HG03095 (cell line): Measurements from ENCODE around the gene HDAC10.

Experiments
- ATAC-seq: cut with Tn5 transposase; IDR thresholded peaks from one replicate; pipeline ENCODE4 v1.9.1; 2021; ENCODE audit warnings: moderate library complexity; ENCODE audit not compliant: unreplicated experiment

HDAC10 gene, protein sequence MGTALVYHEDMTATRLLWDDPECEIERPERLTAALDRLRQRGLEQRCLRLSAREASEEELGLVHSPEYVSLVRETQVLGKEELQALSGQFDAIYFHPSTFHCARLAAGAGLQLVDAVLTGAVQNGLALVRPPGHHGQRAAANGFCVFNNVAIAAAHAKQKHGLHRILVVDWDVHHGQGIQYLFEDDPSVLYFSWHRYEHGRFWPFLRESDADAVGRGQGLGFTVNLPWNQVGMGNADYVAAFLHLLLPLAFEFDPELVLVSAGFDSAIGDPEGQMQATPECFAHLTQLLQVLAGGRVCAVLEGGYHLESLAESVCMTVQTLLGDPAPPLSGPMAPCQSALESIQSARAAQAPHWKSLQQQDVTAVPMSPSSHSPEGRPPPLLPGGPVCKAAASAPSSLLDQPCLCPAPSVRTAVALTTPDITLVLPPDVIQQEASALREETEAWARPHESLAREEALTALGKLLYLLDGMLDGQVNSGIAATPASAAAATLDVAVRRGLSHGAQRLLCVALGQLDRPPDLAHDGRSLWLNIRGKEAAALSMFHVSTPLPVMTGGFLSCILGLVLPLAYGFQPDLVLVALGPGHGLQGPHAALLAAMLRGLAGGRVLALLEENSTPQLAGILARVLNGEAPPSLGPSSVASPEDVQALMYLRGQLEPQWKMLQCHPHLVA

DNA sequence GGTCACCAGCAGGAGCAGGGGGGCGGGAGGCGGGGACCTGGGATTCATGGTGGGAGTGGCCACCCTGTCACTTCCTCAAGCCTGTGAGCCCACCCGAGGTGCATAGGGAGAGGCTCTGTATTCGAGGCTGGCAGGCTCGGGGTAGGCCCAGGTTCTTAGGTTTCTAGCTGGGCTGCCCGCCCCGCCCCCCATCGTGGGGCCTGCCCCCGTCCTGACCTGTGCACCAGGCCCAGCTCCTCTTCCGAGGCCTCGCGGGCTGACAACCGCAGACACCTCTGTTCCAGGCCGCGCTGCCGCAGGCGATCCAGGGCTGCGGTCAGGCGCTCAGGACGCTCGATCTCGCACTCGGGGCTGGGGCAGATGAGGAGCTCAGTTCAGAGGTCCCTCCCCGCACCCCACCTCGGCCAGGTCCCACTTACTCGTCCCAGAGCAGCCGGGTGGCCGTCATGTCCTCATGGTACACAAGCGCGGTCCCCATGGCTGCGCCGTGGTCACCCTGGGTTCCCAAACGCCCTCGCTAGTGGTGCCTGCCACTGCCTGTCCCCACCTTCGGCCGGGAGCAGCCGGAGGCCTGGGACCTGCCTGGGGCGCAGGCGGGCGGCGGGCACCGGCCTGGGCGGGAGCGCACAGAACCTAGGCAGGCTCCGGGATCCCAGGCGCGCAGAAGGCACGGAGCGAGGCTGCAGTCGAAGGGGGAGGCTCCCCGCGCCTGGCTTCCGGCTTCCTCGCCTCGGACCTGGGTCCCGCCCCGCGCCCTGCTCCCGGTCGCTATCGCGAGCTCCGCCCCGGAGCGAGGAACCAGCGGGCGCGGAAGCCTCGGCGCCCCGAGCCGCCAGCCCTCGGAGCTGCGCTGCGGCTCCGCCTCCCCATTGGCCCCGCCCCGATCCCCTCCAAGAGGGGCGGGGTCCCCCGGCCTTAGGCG, at the start of gene HDAC10:
Gene HDAC10 (minus strand): TSS at position 711 of the 922 bp plus-strand sequence. CDS start 233 bp downstream, at position 478.
- ATAC-seq, result peak; percentile 50

DNA sequence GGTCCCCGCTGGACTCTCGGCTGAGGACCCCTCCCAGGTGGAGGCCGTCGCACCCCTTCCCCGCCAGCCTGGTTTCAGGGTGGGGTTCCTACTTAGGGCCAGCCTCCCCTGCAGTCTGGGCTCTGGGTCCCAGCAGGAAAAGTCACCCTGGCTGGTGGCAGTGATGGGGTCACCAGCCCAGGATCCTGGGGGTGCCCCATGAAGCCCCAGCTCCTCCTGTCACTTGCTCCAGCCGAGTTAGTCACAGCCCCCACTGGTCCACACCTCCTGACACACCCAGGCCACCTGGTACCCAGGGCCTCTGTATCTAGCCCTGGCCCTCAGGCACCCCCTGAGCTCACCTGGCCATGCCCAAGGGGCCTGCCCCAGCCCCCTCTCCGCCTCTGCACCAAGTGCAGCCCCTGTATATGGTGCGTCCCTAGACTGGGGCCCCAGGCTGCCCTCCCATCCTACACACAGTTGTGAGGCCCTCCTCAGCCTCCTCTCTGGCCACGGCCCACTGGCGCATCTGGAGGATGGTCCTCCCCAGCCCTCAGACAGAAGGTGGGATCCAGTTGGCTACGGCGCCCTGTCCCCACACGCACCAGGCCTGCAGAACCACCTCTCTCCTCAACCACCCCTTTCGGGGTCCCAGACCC, 49.7 kb upstream of the HDAC10 start:
- no peak for ATAC-seq

DNA sequence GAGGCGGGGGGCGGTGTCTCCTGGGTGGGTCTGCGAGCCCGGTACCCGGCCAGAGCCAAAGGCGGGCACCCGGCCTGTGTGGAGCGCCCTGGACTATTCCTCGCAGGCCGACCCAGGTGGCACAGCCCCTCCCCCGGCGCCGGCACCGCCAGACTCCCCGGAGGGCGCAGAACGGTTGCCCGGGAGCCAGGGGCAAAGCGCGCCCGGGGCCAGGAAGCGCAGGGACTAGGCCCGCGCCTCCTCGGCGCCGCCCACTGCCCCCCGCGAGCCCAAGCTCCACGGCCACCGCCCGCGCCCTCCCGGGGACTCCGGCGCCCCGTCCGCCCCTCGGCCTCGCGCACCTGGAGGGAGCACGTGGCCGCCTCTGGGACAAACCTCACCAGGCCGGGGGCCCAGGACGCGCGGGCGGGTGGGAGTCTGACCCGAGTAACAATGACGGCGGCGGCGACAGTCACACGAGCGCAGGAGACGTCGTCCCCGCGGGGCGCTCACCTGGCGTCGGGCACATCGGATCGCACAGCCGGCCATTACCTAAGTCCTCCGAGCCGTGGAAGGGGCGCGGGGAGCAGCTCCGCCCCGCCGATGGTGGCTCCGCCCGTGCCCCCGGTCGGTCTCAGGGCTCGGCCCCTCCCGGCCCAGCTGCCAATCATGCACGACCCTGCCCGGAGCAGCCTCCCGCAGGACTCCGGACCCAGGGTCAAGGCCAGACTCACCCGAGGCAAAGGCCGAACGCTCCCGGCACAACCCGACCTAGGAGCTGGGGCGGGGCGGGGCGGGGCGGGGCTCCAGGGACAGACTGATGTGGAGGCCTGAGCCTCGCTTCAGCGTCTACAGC, 48.9 kb upstream of the HDAC10 start:
- ATAC-seq, result no peak

DNA sequence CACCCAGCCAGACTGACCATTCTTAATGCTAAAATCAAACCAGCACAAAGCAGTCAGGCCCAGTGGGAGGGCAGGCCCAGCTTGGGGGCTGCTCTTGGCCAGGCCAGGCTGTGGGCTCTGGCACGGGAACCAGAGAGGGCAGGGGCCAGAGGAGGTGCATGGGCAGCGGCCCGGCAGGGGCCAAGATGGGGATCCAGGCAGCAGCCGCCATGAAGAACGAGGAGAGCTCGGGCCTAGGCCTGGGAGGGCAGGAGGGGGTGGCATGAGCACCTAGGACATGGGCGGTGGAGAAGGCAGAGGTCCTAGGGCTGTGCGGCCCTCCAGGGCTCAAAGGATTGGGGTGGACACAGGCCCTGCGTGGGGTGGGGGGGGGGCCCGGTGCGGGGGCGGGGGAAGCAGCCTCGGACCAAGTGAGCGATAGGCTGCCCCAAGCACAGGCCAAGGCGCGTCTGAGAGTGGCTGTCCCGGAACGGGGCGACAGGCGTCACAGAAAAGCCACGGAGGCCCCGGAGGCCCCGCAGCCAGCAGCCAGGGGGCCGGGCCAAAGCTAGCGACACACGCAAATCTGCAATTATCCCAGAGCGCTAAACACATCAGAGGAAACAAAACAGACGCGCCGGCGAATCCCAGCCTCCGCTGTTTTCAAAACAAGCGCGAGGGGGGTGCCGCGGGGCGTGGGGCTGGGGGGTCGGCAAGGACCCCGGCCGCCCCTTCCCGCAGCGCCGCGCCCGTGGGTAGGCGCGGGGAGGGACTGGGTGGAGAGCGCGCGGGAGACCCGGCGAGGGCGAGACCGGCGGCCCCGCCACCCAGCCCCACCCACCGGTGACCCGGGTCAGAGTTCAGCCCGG, 48.1 kb upstream of the HDAC10 start:
- ATAC-seq, result no peak

DNA sequence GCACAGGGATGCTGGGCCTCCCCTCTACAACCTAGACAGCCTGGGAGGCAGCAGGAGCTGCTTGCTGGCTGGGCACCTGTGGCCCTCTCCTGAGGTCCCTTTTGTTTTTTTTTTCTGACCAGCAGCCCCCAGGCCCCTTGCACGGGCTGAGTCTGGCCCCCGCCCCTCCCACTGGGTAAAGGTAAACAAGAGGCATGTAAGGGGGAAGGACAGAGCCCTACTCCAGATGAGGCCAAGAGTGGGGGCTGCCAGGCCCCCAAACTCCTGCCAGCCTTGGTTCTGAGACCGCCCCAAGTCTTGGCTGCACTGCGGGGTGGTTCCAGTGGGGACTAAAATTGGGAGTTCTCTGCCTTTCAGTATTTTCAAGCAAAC, 47.2 kb upstream of the HDAC10 start:
- no peak for ATAC-seq

DNA sequence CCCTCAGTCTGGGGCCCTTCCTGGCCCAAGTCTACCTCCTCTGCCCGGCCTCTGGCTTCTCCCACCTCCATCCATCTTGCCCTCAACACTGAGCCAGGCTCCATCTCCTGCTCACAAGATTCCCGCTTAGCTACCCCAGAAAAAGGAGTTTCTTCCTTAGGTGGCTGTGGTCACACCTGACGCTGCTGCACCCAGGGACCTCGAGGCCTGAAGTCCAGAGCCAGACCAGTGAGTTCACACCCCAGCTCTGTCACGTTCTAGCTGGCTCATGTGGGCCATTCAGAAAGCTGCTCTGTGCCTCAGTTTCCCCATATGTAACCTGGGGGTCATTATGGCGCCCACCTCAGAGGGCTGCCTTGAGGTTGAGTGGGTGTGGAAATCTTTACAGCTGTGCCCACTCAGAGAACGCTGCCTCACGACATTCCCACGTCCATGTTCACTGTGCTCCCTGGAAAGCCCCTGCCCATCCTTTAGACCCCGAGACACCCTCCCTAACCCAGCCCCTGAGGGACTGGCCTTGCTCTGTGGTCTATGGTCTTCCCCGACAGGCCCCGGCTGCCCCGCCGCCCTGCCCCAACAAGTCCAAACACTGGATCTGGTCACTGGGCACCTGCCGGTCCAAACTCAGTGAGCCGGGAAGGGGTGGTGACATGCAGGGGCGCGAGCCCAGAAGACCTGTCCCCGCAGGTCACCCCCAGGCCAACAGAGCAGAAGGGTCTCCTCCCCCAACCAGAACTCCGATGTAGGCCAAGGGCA, 46.6 kb upstream of the HDAC10 start:
- ATAC-seq, result no peak

DNA sequence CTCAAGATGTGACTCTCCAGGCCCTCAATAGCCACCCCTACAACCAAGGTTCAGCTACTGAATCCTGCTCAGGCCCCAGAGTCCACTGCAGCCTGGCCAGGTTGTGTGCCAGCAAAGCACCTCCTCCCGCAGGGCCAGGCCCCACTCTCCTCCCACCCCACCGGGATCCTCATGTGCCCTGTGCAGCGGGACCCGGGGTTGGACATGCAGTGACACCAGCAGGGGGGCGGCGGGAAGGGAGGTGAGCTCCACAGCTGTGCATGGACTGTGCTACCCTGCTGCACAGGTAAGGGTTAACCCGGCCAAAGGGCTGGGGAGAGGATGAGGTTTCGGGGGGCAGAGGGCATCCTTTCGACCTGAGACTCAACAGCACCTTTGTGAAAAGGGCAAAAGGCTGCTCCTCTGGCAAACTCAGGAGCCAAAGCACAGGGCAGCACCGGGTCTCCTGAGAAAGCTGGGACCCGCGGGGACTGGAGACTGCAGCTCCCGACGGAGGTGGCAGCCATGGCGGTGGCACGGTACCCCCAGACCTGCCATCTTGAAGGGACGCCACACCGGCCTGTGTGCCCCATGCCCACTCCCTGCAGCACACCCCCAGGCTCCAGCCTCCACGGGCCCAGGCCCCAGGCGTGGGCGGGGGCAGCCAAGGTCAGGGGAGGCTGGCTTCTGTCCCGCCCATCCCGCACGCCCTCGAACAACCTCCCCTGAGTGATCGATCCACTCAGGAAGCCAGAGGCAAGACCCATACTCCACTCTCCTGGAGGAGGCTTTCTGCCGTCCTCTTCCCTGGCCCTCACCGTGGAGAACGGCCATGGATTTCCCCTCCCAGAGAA, 45.8 kb upstream of the HDAC10 start:
- ATAC-seq, result no peak

DNA sequence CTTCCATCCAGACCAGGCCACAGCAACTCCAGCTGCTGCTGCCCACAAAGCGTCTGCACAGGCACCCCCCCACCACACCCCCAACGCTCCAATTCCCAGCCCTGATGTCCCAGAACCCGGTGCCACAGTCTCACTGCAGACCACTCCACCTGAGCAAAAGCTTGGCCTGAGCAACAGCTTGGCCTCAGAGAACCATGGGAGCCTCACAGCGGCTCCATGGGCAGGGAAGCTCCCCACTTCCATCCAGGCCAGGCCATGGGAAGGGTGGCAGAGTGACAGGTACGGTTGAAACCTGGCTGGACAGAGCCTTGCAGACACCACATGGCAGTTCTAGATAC, 43.2 kb upstream of the HDAC10 start:
- no peak for ATAC-seq

DNA sequence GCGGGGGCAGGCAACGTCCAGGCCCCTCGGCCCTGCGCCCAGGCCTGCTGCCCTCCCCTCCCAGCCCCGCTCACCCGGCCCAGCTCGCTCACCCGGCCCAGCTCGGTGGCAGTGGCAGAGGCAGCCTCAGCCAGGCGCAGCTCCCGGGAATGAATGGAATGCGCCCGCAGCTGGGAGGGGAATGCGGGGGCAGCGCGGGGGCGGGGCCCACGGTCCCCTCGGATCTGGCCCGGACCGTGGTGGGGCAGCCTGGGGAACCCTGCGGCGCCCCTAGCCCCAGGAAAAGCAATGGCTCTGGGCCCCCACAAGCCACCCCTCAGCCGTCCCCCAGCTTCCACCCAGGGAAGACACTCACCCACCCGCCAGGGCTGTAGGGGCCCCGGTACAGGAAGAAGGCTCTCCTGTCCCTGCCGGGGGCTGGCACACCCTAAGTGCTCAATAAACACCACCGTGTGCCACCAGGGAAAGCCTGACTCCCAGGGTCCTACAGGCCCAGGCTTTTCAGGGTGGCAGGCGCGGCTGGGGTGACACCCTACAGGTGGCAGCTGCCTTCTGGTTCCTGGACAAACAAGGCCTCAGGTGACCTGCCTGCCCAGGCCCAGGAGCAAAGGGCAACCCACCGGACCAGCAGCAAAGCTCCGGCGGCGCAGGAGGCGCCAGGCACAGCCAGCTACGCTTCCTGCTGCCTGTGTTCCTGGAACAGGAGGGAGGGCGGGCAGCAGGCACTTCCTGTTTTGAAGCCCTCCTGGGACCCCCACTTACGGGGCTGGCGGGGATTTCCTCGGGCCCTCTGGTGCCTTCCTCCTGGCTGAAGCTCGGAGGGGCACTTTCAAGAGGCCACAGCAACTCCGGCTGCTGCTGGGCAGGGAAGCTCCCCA, 42.6 kb upstream of the HDAC10 start:
- no peak for ATAC-seq

DNA sequence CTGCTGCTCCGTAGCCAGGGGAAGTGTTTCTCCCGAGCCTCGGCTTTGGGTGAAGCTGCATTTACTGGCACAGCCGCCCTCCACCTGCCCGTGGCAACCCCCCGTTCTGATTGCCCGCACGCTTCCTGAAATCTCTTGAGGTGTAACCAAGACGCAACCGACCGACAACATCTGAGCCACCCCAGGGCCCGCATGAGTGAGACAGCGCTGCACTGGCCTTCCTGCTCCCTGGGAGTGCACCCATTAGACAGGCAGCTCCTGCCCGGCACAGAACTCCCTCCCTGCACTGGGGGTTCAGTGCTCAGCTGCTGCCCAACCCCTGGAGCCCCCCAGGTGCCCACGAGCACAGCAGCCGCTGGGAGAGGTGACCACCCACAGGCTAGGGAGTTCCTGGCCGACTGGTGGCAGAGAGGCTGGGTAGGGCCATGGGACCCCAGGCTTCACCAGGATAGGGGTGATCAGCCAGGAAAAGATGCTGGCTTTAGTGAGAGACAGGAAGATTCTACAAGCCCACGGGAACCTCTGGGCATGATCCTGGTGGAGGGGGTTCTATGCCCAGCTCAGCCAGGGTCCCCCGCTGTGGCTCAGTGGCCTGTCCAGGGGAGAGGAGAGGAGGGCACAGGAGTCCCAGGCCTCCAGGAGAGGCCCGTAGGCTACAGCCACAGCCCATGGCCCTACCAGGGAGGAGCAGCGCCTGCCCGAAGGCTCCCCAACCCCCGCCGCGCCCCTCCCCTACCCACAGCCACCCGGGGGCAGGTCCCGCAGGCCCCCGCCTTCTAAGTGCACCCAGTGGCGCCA, 41.8 kb upstream of the HDAC10 start:
- ATAC-seq, result no peak

DNA sequence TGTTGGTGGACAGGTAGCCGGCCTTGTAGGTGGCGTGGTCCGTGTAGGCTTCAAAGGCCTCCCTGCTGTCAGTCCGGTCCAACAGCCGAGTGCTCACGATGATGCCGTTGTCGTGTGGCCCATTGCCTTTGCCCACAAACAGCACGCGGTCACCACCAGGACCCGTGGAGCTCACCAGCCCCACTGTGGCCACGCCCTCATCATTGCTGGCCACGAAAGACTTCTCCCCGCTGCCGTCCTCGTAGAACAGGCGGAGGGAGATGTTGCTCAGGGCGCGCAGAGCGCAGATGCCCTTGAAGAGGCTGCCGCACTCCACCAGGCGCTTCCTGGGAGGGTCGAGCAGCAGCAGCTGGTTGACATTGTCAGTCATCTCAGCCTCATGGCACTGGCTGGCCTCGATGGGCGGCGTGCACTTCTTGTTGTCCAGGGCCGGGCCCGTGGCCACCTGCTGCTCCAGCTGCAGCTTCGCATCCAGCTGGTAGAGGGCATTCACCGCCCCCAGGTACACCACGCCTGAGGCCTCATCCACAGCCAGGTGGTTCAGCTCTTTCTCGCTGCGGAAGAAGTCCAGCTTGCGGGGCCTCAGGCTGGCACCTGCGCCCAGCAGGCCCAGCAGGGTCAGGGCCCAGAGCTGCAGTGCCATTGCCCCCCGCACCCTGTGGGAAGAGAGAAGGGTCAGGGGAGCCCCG, 39.0 kb upstream of the HDAC10 start:
- no peak for ATAC-seq

DNA sequence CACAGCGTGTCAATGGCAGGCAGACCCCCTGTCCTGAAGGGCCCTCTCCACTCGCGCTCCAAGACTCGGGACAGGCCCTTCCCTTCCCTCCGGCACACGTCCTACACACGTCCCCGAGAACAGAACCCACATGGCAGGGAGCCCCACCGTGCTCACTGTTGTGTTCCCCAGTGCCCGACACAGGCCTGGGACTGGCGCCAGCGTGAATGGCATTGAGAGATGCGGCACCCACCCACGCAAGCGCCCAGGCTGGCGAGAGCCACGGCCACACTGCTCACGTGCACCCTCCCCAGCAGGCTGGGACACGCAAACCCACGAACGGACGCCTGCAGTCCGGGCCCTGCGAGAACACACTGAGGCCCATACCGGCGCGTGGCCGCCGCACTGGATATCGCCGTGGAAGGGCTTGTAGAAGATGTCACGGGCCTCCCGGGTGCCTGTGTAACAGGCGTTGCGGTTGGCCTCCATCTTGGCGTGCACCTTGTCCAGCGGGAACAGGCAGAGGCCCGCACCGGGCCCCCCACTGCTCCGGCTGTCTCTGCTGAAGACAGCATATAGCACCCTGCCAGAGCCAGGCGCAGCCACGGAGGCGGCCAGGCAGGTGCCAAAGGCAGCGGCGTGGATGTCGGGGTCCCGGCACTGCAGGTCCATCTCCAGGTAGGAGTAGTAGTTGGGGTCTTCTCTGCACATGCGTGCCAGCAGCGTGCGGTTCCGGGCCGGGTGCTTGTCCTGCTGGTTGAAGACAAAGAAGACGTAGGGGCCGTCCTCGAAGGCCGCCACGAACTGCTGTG, 38.3 kb upstream of the HDAC10 start:
- no peak for ATAC-seq

DNA sequence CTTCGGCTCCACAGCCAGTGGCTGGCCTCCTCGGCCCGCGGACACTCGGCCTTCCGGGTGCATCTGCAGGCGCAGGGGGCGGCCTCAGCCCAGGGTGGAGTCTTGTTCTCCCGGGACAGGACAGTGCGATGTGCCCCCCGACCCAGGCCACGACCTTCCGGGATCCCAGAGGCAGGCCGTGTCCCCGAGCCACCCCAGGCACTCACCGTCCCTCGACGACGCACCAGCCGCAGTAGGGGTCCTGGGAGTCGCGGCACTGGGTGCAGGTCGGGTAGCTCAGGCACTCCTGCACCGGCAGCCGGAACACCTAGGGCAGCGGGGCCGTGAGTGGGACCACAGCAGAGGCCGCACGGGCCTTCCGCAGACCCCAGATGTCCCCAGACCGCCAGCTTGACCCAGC, 36.7 kb upstream of the HDAC10 start:
- no peak for ATAC-seq

DNA sequence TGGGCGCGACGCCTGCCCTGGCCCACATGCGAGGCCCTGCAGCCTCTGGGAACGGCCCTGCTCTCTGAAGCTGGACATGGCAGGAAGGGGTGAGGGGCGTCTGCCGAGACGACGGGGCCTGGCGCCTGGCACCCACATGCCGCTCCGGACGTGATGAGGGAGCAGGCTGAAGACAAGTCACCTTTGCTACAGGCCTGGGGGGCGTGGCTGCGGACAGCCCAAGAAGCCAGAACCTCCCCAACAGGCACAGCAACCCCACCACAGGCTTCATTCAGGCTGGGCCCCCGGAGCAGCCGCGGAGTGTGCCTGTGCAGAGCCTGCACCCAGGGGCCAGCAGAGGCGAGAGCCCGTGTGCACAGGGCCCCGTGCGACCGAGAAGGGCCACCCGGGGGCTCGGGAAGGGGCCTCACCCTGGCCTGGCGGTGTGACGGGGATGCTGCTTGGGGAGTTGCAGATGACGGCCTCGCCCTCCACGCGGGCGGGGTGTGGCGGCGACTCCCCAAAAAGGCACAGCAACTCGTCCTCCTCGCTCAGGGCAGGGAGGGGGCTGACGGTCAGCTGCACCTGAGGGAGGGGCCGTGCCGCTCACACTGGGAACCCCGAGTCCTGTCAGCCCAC, 35.7 kb upstream of the HDAC10 start:
- ATAC-seq, result no peak
